Activated CD8-positive, alpha-beta T cell treated with anti-CD3 and anti-CD28 coated beads, Interleukin-2, amount 10 ng/mL, durations not matched to agents 7 days and 5 days (primary cell): Measurements from ENCODE around the gene MRPS5. TPM values are rescaled to one million over a fixed set of nuclear protein-coding genes. Genes with fewer than 3 reads are reported as not detected.
"Not testable (repeated sequence)": the region's sequence is repeated elsewhere in the genome, so short reads cannot be mapped to it uniquely, and the experiment has no call there.

Source experiments
- ATAC-seq: fragments of 150-1000 bp; cut with Tn5 transposase; one replicate; pipeline ENCODE4 v1.10.0; 2021; ENCODE audit warnings: moderate library complexity
- CTCF ChIA-PET: fragments of 350-600 bp; sonication (Branson Sonifier 250); formaldehyde crosslinking; loops from one replicate; lab custom pipeline; 2021; ENCODE audit warnings: antibody characterized with exemption; lab: Charles Lee
- POLR2A ChIA-PET: fragments of 350-600 bp; sonication (Branson Sonifier 250); formaldehyde crosslinking; loops from one replicate; lab custom pipeline; 2021; ENCODE audit warnings: antibody characterized with exemption; lab: Charles Lee
- DNase-seq: peaks from one replicate; pipeline ENCODE4 v3.0.0-alpha.2; 2020
- H3K27ac Mint-ChIP-seq: one replicate; pipeline ENCODE4 v1.8.0; 2021; ENCODE audit warnings: mild to moderate bottlenecking, mixed read lengths
- H3K27me3 Mint-ChIP-seq: one replicate; pipeline ENCODE4 v1.8.0; 2021; ENCODE audit warnings: low read depth, mixed read lengths
- H3K36me3 Mint-ChIP-seq: one replicate; pipeline ENCODE4 v1.8.0; 2021; ENCODE audit warnings: low read depth, mixed read lengths
- H3K4me1 Mint-ChIP-seq: one replicate; pipeline ENCODE4 v1.8.0; 2021; ENCODE audit warnings: low read depth, mixed read lengths
- H3K4me3 Mint-ChIP-seq: one replicate; pipeline ENCODE4 v1.8.0; 2021; ENCODE audit warnings: mild to moderate bottlenecking, mixed read lengths
- H3K9me3 Mint-ChIP-seq: one replicate; pipeline ENCODE4 v1.8.0; 2022; ENCODE audit warnings: mixed read lengths; ENCODE audit not compliant: insufficient read depth
- total RNA-seq, 2 experiments: library from RNA; stranded (reverse); gene quantifications; one replicate each; pipeline ENCODE4 v1.2.3, GENCODE V29; 2021

The MRPS5 gene
- total RNA-seq, 2 experiments from 2014 or later = 79.8 to 83.3 TPM

DNA sequence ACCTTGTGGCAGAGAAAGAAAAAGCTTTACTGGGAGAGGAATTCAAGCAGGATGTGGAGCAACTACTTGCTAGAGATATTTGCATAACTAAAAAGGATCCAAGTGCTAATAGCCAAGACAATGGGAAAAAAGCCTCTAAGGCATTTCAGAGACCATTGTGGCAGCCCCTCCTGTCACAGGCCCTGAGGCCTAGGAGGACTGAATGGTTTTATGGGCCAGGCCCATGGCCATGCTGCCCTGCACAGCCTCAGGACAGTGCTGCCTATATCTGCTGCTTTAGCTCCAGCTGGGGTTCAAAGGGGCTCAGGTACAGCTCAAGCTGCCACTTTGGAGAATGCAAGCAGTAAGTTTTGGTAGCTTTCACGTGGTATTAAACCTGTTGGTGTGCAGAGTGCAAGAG is 17.1 kb upstream of the MRPS5 start:
- Mint-ChIP-seq H3K9me3 (peaks cover 26% of the 10 kb centered on the region), H3K27me3 (no peaks in the 10 kb centered on the region), H3K4me1 (no peaks in the 10 kb centered on the region), H3K27ac (no peak overlapping the region), H3K36me3 (peaks cover 9% of the 10 kb centered on the region), H3K4me3 (no peak overlapping the region)
- ChIA-PET CTCF (no interaction called here), POLR2A (no interaction called here)
- no peak for ATAC-seq
- DNase-seq = no peak

GRCh38 chr2:95122197-95122551 is 566 bp upstream of the MRPS5 start:
- Mint-ChIP-seq H3K27ac (peak overlapping the region; percentile 96), H3K4me1 (peaks cover 40% of the 10 kb centered on the region), H3K9me3 (peaks cover 4% of the 10 kb centered on the region), H3K36me3 (peaks cover 33% of the 10 kb centered on the region), H3K4me3 (peak overlapping the region; percentile 96), H3K27me3 (peaks cover 3% of the 10 kb centered on the region)
- CTCF ChIA-PET = interaction anchor here (1.1 to 10.5 kb wide), 9 partner anchors 37 to 165 kb away, joined by 3 to 296 read pairs (median 6); partner anchors contain the start of genes MAL and ZNF514
- POLR2A ChIA-PET = interaction anchor here (0.9 to 2.8 kb wide), 8 partner anchors 20 to 110 kb away, joined by 3 to 15 read pairs (median 7); partner anchors contain the start of genes MAL, ZNF2 and ZNF514
- no peak for DNase-seq
- ATAC-seq = no peak

GRCh38 chr2:95121093-95121406 is 558 bp downstream of the MRPS5 start:
- H3K36me3 Mint-ChIP-seq = peaks cover 39% of the 10 kb centered on the region
- POLR2A ChIA-PET = interaction anchor here (0.7 to 2.8 kb wide), 7 partner anchors 38 to 95 kb away, joined by 3 to 15 read pairs (median 11); partner anchors contain the start of genes MAL, ZNF2 and ZNF514
- ATAC-seq (no peak), DNase-seq (no peak)
- peak overlapping the region; percentile 96 for H3K27ac Mint-ChIP-seq
- CTCF ChIA-PET = interaction anchor here (1.3 to 10.5 kb wide), 7 partner anchors 38 to 135 kb away, joined by 3 to 296 read pairs (median 10); partner anchors contain the start of genes MAL, ZNF2 and ZNF514
- no peaks in the 10 kb centered on the region for H3K27me3 Mint-ChIP-seq
- H3K4me1 Mint-ChIP-seq = peaks cover 43% of the 10 kb centered on the region
- H3K4me3 Mint-ChIP-seq = peak overlapping the region; percentile 96
- H3K9me3 Mint-ChIP-seq = peaks cover 4% of the 10 kb centered on the region

- CTCF ChIA-PET = interaction anchor here (0.6 to 10.5 kb wide), 42 partner anchors 8 to 602 kb away, joined by 3 to 296 read pairs (median 4); partner anchors contain the start of genes MAL and ZNF514
- Mint-ChIP-seq H3K27me3 (no peaks in the 10 kb centered on the region), H3K4me3 (no peak overlapping the region), H3K27ac (peak overlapping the region; percentile 27), H3K9me3 (no peaks in the 10 kb centered on the region), H3K36me3 (peaks cover 61% of the 10 kb centered on the region), H3K4me1 (peaks cover 44% of the 10 kb centered on the region)
- POLR2A ChIA-PET = interaction anchor here (0.9 to 2.2 kb wide), 5 partner anchors 36 to 93 kb away, joined by 3 to 16 read pairs (median 6); partner anchors contain the start of gene MAL
- DNase-seq = peak; percentile 86
- peak; percentile 100 for ATAC-seq
Observed at GRCh38 chr2:95115418-95115817, 6.2 kb downstream of the MRPS5 start.

- Mint-ChIP-seq H3K27me3 (no peaks in the 10 kb centered on the region), H3K4me1 (peaks cover 24% of the 10 kb centered on the region), H3K27ac (no peak overlapping the region), H3K9me3 (no peaks in the 10 kb centered on the region), H3K4me3 (no peak overlapping the region), H3K36me3 (peaks cover 59% of the 10 kb centered on the region)
- no peak for DNase-seq
- POLR2A ChIA-PET = no interaction called here
- CTCF ChIA-PET = interaction anchor here (1.0 to 10.5 kb wide), 4 partner anchors 36 to 128 kb away, joined by 3 to 296 read pairs (median 104); partner anchors contain the start of gene MAL
- ATAC-seq = no peak
Observed at GRCh38 chr2:95113464-95113863, 8.1 kb downstream of the MRPS5 start.

DNA sequence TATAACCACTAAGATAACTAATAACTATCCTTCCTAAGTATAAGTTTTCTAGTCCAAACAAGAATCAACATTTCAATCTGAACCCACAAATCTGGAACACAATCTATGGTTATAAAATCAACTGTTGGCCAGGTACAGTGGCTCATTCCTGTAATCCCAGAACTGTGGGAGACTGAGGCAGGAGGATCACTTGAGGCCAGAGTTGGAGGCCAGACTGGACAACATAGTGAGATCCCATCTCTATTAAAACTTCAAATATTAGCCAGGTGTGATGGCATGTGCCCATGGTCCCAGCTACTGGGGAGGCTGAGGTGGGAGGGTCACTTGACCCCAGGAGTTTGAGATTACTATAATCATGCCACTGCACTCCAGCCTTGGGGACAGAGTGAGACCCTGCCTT is 11.2 kb downstream of the MRPS5 start:
- H3K27me3 Mint-ChIP-seq = no peaks in the 10 kb centered on the region
- ATAC-seq = no peak
- H3K9me3 Mint-ChIP-seq = no peaks in the 10 kb centered on the region
- no peak for DNase-seq
- H3K36me3 Mint-ChIP-seq = peaks cover 67% of the 10 kb centered on the region
- ChIA-PET POLR2A (no interaction called here), CTCF (interaction anchor here (1.4 kb wide), 1 partner anchor 88 kb away, joined by 12 read pairs; no protein-coding TSS in a partner anchor)
- H3K4me1 Mint-ChIP-seq = peaks cover 10% of the 10 kb centered on the region
- H3K27ac Mint-ChIP-seq = no peak overlapping the region
- H3K4me3 Mint-ChIP-seq = no peak overlapping the region

DNA sequence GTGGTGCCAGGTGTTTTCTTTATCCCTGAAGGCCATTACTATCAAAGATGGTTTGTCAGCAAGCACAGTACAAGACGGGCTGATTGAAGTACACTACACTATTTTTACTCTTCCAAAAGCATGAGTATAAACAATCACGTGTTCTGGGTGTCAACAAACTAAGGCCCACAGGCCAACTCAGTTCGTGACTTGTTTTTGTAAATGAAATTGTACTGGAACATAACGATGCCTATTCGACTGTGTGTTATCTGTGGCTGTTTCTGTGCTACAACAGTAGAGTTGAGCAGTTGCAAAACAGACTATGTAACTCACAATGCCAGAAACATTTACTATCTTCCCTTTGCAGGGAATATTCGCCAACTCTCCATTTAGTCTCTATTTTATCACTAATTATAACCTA is 12.3 kb downstream of the MRPS5 start:
- H3K36me3 Mint-ChIP-seq = peaks cover 67% of the 10 kb centered on the region
- no peaks in the 10 kb centered on the region for H3K4me1 Mint-ChIP-seq
- no peak overlapping the region for H3K4me3 Mint-ChIP-seq
- no peak for DNase-seq
- ChIA-PET CTCF (interaction anchor here (1.4 to 1.6 kb wide), 2 partner anchors 33 to 86 kb away, joined by 4 to 12 read pairs; no protein-coding TSS in a partner anchor), POLR2A (no interaction called here)
- no peaks in the 10 kb centered on the region for H3K27me3 Mint-ChIP-seq
- no peaks in the 10 kb centered on the region for H3K9me3 Mint-ChIP-seq
- no peak for ATAC-seq
- no peak overlapping the region for H3K27ac Mint-ChIP-seq

GRCh38 chr2:95106081-95106480 is 15.5 kb downstream of the MRPS5 start:
- H3K4me3 Mint-ChIP-seq = no peak overlapping the region
- H3K4me1 Mint-ChIP-seq = no peaks in the 10 kb centered on the region
- no peaks in the 10 kb centered on the region for H3K9me3 Mint-ChIP-seq
- no peak overlapping the region for H3K27ac Mint-ChIP-seq
- no peaks in the 10 kb centered on the region for H3K27me3 Mint-ChIP-seq
- CTCF ChIA-PET = interaction anchor here (1.2 to 3.0 kb wide), 4 partner anchors 9 to 84 kb away, joined by 3 to 13 read pairs (median 12); no protein-coding TSS in a partner anchor
- no peak for ATAC-seq
- H3K36me3 Mint-ChIP-seq = peaks cover 73% of the 10 kb centered on the region
- DNase-seq = no peak
- POLR2A ChIA-PET = no interaction called here

- no peak overlapping the region for H3K27ac Mint-ChIP-seq
Observed at GRCh38 chr2:95104606-95105005, 17.0 kb downstream of the MRPS5 start.

DNA sequence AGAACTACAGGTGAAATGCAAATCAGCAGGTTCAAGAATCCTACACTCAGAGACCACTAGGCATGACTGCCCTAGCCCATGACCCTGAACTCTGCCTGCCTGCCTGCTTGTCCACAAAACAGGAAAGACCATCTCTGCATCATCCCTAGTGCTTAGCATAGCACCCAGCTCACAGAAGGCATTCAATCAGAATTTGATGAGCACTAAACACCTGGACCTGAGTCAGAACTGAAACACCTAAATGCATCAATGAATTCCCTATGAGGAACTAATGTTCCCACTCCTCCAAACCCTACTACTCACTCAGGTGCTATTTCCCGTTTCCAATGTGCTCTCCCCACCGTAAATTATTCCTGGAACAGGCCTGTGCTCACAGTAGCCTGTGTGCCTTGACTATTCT is 21.7 kb downstream of the MRPS5 start:
- ChIA-PET CTCF (no interaction called here), POLR2A (no interaction called here)
- ATAC-seq = no peak
- no peaks in the 10 kb centered on the region for H3K27me3 Mint-ChIP-seq
- H3K36me3 Mint-ChIP-seq = peaks cover 76% of the 10 kb centered on the region
- H3K4me1 Mint-ChIP-seq = peaks cover 16% of the 10 kb centered on the region
- DNase-seq = no peak
- no peak overlapping the region for H3K27ac Mint-ChIP-seq
- no peak overlapping the region for H3K4me3 Mint-ChIP-seq
- H3K9me3 Mint-ChIP-seq = no peaks in the 10 kb centered on the region

More at GRCh38 chr2:95104606-95105005, 17.0 kb downstream of the MRPS5 start:
- H3K9me3 Mint-ChIP-seq = no peaks in the 10 kb centered on the region
- H3K4me3 Mint-ChIP-seq = no peak overlapping the region
- CTCF ChIA-PET = interaction anchor here (3.0 kb wide), 1 partner anchor 82 kb away, joined by 13 read pairs; no protein-coding TSS in a partner anchor
- POLR2A ChIA-PET = no interaction called here
- DNase-seq = no peak
- no peaks in the 10 kb centered on the region for H3K4me1 Mint-ChIP-seq
- ATAC-seq = no peak
- H3K27me3 Mint-ChIP-seq = no peaks in the 10 kb centered on the region
- peaks cover 71% of the 10 kb centered on the region for H3K36me3 Mint-ChIP-seq

- DNase-seq, H3K27ac Mint-ChIP-seq, H3K27me3 Mint-ChIP-seq, POLR2A ChIA-PET, H3K4me3 Mint-ChIP-seq, CTCF ChIA-PET, H3K9me3 Mint-ChIP-seq, ATAC-seq: not testable (repeated sequence)
- Mint-ChIP-seq H3K4me1 (peaks cover 18% of the 10 kb centered on the region), H3K36me3 (peaks cover 83% of the 10 kb centered on the region)
Observed at GRCh38 chr2:95098273-95098672, 23.3 kb downstream of the MRPS5 start.

- Mint-ChIP-seq H3K27ac (no peak overlapping the region), H3K9me3 (no peaks in the 10 kb centered on the region), H3K36me3 (peaks cover 70% of the 10 kb centered on the region), H3K4me1 (peaks cover 17% of the 10 kb centered on the region), H3K27me3 (no peaks in the 10 kb centered on the region), H3K4me3 (no peak overlapping the region)
- CTCF ChIA-PET = interaction anchor here (1.0 to 1.9 kb wide), 3 partner anchors 15 to 69 kb away, joined by 3 to 6 read pairs (median 4); no protein-coding TSS in a partner anchor
- ATAC-seq (no peak), DNase-seq (no peak)
- POLR2A ChIA-PET = no interaction called here
Observed at GRCh38 chr2:95091885-95092555, 29.6 kb downstream of the MRPS5 start.
